ENCODE results near the gene PPP5C.
"Not testable (repeated sequence)": the region's sequence is repeated elsewhere in the genome, so short reads cannot be mapped to it uniquely, and the experiment has no call there.

Gene PPP5C

DNA sequence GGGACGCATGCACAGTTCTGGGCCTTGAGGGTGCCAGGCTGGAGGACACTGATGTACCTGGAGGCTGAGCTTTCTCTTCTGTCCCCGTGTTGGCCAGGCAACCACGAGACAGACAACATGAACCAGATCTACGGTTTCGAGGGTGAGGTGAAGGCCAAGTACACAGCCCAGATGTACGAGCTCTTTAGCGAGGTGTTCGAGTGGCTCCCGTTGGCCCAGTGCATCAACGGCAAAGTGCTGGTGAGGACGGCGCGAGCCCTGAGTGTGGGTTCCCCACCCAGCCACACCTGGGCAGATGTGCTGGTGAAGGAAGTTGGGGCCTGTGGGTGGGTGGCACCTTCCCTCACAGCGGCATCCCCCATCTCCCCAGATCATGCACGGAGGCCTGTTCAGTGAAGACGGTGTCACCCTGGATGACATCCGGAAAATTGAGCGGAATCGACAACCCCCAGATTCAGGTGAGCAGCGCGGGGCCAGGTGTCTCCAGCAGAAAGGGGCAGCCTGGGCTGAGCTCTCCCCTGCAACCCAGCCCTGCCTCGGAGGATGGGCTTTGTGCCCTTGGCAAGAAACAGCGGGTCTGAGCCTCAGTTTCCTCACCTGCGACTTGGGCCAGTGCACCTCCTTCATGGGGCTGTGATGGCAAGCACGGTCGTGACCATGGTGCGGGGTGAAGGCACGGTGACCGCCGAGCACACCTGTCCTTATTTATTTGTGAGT is 40.3 kb downstream of the PPP5C start:
- no peak for DNase-seq (ENCODE audit: low read depth)

DNA sequence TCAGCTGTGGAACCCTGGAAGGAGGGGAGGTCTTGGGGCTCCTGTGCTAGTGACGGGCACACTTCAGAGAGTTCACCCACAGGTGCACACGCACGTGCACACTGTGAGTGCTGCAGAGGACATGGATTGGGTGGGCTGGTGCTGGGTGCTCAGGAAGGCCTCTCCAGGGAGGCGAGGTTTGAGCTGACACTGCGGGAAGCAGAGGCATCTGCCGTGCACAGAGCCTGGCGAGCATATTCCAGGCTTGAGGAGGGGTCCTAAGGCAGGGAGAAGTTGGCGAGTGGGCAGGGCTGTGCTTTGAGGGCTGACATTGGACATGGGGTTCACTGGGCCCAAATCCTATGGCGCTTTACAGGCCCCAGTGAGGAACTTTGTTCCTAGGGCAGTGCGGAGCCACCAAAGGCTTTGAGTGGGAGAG is 40.8 kb downstream of the PPP5C start:
- DNase-seq (ENCODE audit: low read depth), result no peak

DNA sequence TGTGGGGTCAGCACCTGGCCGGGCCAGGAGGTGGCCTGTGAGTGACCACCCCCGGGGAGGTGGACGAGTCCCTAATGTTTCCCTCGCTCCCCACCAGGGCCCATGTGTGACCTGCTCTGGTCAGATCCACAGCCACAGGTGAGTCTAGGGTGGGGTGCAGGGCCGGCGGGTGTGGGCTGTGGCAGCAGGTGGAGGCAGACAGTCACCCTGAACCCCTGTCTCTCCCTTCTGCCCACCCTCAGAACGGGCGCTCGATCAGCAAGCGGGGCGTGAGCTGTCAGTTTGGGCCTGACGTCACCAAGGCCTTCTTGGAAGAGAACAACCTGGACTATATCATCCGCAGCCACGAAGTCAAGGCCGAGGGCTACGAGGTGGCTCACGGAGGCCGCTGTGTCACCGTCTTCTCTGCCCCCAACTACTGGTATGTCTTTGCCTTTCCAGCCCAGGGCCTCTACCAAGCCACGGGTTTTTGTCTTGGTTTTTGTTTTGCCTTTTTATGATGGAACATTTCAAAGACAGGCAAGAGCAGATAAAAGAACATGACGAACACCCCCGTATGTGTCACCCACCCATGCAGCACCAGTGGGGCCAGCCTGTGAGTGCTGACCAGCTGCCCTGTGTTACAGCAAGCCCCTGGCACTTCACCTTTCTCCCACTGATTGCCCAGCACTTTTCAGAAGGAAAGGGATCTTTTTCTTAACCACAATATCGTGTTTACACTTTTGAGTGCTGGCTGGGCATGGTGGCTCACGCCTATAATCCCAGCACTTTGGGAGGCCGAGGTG is 41.6 kb downstream of the PPP5C start:
- no peak for DNase-seq (ENCODE audit: low read depth)

DNA sequence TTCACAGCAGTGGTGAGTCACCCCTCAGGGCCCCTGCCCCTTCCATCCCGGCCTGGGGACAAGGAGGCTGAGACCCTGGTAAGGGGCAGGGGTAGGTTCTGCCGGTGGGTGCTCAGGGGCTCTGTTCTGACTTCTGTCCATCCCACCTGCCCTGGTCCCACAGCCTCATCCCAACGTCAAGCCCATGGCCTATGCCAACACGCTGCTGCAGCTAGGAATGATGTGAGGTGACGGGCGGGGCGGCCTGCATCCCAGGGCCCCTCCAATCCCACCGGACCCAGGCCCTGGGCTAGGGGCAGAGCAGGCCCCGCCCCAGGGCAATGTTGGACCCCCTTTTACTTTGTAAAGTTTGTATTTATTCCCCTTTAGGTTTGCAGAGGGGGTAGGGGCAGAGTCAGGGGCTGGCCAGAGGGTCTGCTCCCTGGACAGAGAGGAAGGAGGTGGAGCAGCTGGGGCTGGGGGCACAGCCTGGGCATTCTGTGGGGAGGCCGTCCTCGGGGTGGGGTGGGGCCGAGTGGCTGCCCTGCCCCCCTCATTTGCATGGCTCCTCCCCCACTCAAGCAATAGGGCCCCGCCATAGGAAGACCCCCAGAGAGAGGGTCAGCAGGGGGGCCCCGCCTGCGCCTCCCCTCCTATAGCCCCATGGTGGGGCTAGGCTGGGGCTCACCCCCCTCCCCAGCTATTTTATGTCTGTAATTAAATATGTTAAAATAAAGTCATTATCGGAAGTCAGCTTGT is 43.4 kb downstream of the PPP5C start:
- no peak for DNase-seq (ENCODE audit: low read depth)

DNA sequence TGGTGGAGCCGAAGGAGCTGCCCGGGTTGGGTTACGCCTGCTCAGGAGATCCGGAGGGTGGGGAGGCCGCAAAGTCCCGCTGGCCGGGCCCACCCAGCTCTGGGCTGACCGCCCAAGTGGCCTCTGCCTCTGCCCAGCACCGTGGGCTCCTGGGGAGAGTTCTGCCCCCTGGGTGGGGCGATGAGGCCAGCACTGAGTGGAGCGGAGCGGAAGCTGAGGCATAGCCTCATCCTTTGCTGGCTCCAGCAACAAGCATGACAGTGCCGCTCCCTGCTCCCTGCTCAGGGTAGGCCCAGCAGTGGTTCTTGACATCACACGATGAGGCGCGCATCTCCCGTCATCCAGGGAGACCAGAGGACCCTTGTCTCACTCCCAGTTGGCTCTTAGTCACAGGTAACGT is 44.0 kb downstream of the PPP5C start:
- DNase-seq (ENCODE audit: low read depth), result no peak

DNA sequence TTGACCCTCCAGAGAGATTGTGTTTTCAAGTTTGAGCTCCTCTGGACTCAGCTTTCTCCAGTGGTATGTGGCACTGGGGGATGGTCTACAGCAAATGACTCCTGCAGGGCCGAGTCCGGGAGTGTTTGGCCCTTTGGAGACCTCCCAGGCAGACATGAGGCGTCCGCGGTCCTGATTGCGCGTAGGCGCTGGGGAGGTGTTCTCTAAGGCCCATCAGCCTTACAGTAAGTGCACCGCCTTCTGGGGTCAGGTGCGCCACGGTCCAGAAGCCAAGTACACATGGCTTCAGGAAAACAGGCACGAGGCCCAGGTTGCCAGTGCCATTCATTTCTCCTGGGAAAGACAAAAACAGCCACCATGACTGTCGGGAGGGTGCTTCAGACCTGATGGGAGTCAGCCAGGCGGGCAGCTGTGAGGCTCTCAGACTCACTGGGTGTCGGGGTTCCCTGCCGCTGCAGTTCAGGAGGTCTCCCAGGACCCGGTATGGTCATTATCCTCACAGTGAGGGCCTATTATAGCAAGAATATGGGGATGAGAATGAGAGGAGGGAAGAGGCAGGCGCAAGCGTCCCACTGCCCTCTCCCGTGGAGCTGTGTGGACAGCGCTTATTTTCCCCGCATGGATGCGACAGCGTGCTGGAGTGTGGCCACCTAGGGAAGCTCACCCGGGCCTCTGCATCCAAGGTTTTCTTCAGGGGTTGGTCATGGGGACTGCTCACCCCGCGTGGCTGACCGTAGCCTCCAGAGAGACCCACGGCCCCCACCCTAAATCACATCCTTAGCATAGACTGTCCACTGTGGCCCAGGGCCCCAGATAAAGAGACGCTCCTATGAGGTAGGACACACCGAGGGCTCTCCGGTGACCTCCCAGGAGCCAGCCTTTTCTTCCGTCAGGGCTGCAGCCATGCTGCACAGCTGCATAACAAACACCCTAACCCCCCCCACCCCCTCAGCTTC is 44.7 kb downstream of the PPP5C start:
- DNase-seq (ENCODE audit: low read depth), result no peak

DNA sequence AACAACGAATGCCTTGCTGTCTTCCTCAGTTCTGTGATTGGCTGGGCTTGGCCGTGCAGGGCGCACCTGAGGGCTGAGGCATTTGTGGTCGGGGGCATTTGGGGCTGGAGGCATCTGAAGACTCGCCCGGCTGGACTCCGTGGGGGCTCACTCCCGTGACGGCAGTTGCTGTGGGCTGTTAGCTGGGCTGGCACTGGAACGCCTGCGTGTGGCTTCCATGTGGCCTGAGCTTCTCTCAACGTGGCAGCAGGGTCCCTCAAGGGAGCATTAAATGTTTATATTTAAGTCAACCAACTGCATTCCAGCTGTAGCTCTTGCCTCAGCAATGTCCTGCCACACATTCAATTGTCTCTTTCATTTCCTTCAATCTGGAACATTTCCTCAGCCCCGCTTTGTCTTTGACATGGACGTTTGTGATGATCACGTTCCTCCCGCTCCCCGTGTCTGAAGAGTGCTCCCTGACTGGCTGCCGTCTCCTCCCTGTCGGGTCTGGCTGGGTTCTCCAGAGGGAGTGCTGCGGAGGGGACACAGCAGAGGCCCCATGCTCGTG is 45.4 kb downstream of the PPP5C start:
- no peak for DNase-seq (ENCODE audit: low read depth)

DNA sequence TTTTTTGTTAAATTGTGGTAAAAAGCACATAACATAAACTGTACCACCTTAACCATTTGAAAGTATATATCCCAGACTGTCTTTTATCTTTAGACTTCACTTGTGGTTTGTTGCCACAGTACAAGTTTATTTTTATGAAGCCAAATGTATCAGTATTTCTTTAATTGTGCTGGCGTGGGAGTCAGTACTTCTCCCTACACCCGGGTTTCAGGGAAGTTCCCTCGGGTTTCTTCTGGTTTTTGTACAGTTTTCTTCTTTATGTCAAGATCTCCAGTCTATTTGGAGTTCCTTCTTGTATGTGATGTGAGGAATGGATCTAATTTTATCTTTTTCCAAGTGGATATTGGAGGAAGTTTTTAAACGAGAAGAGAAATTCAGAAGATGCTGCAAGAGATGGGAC is 46.0 kb downstream of the PPP5C start:
- no peak for DNase-seq (ENCODE audit: low read depth)

DNA sequence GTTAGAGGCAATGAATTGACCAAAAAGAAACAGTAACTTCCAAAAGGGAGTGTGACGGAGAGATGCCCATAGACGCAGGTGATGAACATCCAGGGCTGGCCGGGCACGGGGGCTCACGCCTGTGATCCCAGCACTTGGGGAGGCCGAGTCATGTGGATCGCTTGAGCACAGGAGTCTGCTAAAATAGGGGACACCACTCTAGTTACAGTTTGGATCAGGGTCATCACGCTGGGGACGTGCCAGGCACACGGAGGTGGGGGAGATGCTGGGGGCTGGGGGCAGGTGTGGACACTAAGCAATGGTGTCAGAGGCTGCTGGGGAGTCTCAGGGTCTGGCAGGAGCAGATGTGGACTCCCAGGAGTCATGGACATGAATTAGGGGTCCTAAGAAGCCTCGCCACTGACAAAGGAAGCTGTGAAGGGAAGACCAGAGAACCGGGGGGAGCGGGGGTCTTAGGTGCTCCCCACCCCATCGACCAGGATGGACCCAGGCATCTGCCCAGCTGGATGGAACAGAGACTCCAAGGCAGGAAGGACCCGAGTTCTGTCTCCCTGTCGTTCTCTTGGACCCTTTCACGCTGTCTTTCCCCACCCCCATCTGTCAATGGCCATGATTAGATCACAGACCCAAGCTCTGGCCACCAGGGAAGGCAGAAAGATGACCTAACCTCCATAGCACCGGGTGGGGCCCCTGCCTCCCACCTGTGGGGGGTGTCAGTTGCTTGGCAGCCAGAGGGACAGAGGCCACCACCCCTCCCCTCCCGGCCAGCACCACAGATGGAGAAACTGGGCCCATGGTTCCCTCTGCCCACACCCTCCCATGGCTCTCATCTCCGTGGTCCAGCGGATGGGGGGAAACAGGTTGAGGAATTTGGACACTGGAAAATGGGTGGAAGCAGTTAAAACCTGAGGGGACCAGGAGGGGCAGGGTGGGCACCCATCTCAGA is 46.8 kb downstream of the PPP5C start:
- DNase-seq (ENCODE audit: low read depth), result no peak

DNA sequence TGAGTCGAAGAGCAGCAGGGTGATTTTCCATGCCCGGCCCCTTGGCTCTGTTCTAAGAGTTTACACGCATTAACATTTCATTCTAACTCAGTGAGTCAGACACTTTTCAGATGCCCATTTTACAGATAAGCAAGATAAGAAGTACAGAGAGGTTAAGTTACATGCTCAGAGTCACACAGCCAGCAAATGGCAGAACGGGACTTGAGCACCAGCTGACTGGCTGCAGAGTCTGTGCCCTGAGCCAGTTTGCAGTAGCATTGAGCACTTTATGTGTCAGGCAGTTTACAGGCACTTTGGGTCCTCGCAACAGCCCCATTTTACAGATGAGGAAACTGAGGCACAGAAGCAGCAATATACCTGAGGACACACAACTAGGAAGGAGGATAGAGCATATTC is 47.5 kb downstream of the PPP5C start:
- no peak for DNase-seq (ENCODE audit: low read depth)

DNA sequence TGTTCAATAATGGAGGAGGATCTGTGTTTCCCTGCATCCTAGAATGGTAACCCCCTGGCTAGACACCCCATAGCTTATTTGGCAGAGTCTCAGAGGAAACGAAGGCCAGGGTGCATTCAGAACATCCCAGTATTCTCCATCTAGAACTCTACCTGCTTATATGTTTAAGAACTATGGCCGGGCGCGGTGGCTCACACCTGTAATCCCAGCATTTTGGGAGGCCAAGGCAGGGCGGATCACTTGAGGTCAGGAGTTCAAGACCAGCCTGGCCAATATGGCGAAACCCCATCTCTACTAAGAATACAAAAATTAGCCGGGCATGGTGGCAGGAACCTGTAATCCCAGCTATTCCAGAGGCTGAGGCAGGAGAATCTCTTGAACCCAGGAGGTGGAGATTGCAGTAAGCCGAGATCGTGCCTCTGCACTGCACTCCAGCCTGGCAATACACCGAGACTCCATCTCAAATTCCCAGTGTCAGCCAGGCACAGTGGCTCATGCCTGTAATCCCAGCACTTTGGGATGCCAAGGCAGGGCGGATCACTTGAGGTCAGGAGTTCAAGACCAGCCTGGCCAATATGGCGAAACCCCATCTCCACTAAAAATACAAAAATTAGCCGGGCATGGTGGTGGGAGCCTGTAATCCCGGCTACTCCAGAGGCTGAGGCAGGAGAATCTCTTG is 51.1 kb downstream of the PPP5C start:
- DNase-seq (ENCODE audit: low read depth), result not testable (repeated sequence)

DNA sequence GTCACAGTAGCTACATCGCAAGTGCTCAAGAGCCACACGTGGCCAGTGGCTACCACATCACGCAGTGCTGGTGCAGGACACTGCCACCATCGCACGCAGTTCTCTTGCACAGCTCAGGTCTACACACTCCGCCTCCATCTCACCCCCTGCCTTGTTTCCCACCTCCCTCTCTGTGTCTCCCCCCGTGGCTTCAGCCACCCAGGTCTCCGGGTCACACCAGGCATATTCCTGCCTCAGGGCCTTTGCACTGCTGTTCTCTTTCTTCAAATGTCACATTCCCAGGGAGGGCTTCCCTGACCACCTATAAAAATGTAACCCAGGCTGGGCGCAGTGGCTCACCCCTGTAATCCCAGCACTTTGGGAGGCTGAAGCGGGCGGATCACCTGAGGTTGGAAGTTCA is 55.8 kb downstream of the PPP5C start:
- DNase-seq (ENCODE audit: low read depth), result no peak

DNA sequence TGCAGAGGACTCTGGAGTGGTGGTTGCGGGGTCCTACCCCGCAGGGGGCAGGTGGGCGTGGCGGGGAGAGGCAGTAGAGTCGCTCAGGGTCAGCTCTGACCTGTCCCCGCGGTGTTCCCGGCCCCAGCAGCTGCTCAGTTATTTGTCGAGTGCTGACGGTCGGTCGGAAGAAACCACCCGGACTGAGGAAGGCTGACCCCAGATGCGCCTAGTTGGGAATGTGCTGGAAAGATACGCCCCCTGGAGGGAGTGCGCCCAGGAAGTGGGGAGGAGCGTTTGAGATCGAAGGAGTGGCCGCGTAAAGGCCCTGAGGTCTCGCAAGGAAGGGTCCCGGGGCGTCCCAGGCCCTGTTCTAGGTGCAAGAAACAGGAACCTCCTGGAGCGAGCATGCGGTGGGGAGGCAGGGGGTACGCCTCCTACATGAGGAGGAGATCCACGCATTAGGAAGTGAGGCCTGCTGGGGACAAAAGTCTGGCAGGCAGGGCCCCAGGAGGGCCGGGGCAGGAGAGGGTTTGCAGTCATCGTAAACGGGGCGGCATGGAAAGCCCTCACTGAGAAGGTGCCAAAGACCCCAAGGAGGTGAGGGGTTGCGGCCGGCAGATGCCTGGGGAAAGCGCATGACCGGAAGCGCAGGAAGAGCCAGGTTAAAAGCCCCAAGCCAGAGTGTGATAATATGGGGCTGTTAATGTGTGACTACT is 57.3 kb downstream of the PPP5C start:
- DNase-seq (ENCODE audit: low read depth), result no peak

DNA sequence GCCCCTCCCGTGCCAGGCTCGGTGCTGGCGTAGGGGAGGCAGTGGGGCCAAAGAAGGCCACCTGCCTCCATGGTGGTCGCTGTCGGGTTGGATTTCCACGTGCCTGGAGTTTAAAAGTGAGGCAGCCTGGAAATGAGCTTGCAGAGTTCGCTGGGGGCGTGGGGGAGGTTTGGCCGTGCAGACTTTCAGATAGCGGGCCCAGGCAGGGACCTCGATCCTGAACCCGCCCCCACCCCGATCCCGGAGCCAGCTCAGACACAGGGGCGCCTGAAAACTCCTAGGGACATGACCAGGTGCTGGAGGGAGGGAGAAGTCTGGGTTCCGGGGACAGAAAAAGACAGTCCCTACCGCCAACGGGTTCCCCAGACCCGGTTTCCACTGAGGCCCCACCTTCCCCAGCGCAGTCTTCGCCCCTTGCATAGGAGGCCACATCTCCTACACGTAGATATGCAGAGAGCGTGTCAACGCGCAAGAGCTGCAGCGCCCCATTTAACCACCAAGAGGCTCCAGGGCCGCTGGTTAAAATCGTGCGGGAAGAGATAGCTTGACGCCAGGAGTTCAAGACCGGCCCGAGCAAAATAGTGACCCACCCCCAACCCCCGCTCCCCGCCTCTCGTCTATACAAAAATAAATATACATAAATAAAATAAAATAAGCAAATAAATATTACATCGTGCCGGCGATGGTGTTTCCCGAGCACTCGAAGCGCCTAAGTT is 58.0 kb downstream of the PPP5C start:
- no peak for DNase-seq (ENCODE audit: low read depth)

DNA sequence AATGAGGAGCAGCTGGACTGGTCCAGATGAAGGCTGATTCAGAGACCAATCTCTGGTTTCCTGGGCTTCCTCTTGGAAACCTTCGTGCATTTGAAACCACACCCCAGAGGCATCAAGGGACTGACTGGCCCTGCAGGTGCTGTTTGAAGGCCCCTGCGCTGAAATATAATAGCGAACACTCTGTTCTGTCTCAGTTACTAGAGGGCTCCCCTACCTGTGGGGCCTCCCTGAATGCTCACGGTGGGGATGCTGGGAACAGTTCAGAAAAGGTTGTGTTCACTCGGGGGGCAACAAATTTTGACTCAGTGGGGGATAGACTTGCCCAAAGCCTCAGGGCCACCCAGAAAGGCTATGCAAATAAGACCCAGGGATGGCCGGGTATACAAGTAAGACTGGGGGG is 60.1 kb downstream of the PPP5C start:
- DNase-seq (ENCODE audit: low read depth), result no peak

DNA sequence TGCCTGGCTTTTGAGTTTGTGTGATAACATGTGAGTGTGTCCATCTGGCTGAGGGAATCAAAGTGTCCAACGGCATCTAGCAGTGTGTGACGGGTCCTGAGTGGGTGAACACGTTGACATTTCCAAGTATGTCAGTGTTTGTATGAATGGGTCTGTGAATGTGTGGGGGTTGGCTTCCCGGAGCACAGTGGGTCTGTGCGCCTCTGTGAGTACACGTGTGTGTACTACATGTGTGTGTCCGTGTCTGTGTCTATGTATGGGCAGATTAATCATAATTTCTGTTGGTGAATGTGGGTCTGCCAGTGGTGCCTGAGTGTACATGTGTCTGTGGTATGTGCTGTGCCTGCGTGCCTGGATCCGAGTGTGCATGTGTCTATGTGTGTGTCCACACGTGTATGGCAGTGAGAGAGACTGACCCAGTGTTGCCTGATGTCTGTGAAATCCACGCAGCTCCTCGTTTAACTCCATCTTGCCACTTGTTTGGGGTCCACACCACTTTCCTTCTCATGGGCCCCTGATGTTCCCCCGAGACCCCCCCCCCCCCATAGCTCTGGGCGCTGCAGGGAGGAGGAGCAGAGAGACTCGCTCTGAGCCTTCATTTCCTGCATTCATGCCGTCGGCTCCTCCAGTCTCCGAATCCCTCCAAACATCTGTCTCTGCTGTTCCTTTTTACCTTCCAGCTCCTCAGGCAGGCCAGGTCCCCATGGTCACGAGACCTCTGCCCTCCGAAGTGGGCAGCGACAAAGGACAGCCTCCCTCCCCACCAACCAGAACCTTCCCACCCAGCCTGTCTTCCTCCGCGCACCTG is 61.2 kb downstream of the PPP5C start:
- no peak for DNase-seq (ENCODE audit: low read depth)

DNA sequence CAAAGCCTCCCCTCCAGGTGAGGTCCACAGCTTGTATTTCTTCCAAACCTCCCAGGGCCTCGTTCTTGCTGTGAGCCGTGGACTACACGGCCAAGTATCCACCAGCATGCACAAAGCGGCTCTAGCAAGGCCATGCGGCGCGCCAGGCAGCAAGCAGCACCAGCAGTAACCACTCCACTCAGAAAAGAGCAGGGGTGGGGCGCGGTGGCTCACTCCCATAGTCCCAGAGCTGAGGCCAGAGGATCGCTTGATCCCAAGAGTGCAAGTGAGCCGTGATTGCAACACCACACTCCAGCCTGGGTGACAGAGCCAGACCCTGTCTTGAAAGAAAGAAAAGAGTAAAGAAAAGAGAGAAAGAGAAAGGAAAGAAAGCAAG is 61.8 kb downstream of the PPP5C start:
- no peak for DNase-seq (ENCODE audit: low read depth)

DNA sequence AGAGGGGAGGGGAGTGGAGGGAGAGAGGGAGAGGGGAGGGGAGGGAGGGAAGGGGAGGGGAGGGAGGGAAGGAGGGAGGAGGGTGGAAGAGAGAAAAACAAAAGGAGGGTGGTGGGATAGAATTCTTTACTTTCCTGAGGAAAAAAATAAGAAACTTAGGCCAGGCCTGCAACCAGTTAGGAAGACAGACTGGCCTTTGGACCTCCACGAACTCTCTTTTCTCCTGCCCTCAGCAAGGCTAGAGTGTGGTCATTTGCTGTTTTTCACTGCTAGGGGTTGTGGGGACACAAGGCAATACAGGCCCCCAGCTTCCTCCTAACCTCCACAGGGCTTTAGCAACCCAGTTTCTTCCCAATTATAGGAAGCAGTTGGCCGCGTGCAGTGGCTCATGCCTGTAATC is 62.3 kb downstream of the PPP5C start:
- DNase-seq (ENCODE audit: low read depth), result no peak

Measured in HS-27A (cell line).